Stomach (tissue), 9 donors: Measurements from ENCODE around the gene BFSP1. TPM values are rescaled to one million over a fixed set of nuclear protein-coding genes. Genes with fewer than 3 reads are reported as not detected.

Experiments
- DNase-seq, 2 donors: peaks; one replicate each; pipeline versions ENCODE4 v3.0.0 to v3.0.0-alpha.2; 2013 to 2019
- H3K27ac ChIP-seq, 5 donors: fragments of 200-600 bp in 4 of 5; sonication (generic) in 4 of 5; one replicate each; pipeline ENCODE4 v1.5.1; 2013 to 2019; ENCODE audit warnings: mild to moderate bottlenecking in 1 of 5, moderate library complexity in 1 of 5
- H3K27me3 ChIP-seq, 3 donors: fragments of 200-600 bp; sonication (generic); one replicate each; pipeline ENCODE4 v1.5.1; 2017 to 2019; ENCODE audit warnings: mixed run types in 1 of 3
- H3K36me3 ChIP-seq, 4 donors: fragments of 200-600 bp; sonication (generic); 1 replicate in 3 of 4; 2 replicates in 1 of 4; pipeline ENCODE4 v1.5.1; 2016 to 2019
- H3K4me1 ChIP-seq, 4 donors: fragments of 200-600 bp; sonication (generic); one replicate each; pipeline ENCODE4 v1.5.1; 2016 to 2019
- H3K4me3 ChIP-seq, 4 donors: fragments of 200-600 bp; sonication (generic) in 3 of 4; one replicate each; pipeline ENCODE4 v1.5.1; 2016 to 2019; ENCODE audit warnings: mild to moderate bottlenecking in 1 of 4
- H3K9me3 ChIP-seq, 4 donors: fragments of 200-600 bp; sonication (generic); one replicate each; pipeline ENCODE4 v1.5.1; 2016 to 2019
- CTCF ChIP-seq, 7 experiments: fragments of 450-650 bp in 4 of 7; fragments of 200-600 bp in 3 of 7; sonication (generic) in 3 of 7; IDR thresholded peaks; one replicate each; pipeline ENCODE4 v1.5.1; 2016 to 2019; ENCODE audit warnings: antibody characterized with exemption in 7 of 7, control low read depth in 2 of 7, mild to moderate bottlenecking in 1 of 7
- EP300 ChIP-seq: sonication (generic); formaldehyde crosslinking; IDR thresholded peaks from one replicate; pipeline ENCODE4 v1.6.1; 2017; ENCODE audit warnings: antibody characterized with exemption
- POLR2A ChIP-seq, 4 donors: fragments of 450-650 bp; IDR thresholded peaks; one replicate each; pipeline ENCODE4 v1.6.1; 2016; ENCODE audit warnings: antibody characterized with exemption in 4 of 4, control low read depth in 2 of 4, mild to moderate bottlenecking in 1 of 4, moderate library complexity in 1 of 4
- POLR2AphosphoS5 ChIP-seq, 3 donors: sonication (generic); formaldehyde crosslinking; IDR thresholded peaks; one replicate each; pipeline ENCODE4 v1.6.1; 2016; ENCODE audit warnings: antibody characterized with exemption in 3 of 3
- WGBS, 5 donors: extraction: QIAGEN DNeasy Blood & Tissue Kit in 3 of 5; methylation state at CpG; one replicate each; pipeline versions ENCODE4 v1.1.5 to v1.1.7; 2013 to 2018; 5-methylcytosine and 5-hydroxymethylcytosine counted together
- intact Hi-C: fragments of 100-400 bp; cut with DNase I; formaldehyde crosslinking; loops from one replicate; pipeline ENCODE4 v1.15.1; 2023; ENCODE audit warnings: low total_unique reads
- polyA plus RNA-seq, 3 donors: library from polyadenylated mRNA; stranded (reverse); fragments of 200-250 nt; gene quantifications; one replicate each; pipeline ENCODE4 v1.2.3, GENCODE V29; 2013
- total RNA-seq, 5 donors: library from RNA; depleted of rRNA; stranded (reverse); fragments of >200 nt; gene quantifications; one replicate each; pipeline versions ENCODE4 v1.1.0 to v1.2.3, GENCODE V29; 2014 to 2016
- donor health status: healthy with polysubstance abuse.
- donor health status: Bipolar disorder and iron deficiency.
- donor health status: healthy.

BFSP1 gene
- total and polyA plus RNA-seq, 8 donors = 0.70 to 7.1 (median 1.7) TPM; not detected in 3

GRCh38 chr20:17505636-17506517 lies 25.3 kb downstream of the BFSP1 start:
- TF ChIP-seq EP300 (no peak), CTCF (IDR thresholded peaks at IDR 0.05) (no peak), POLR2AphosphoS5 (IDR thresholded peaks at IDR 0.05) (no peak), POLR2A (IDR thresholded peaks at IDR 0.05) (no peak)
- H3K4me1 ChIP-seq = peaks cover 0 to 20% (median 12%) of the 10 kb centered on the region in 4 donors
- intact Hi-C loops = loop anchor here (10.0 kb wide), 1 partner anchor 499 kb away; no protein-coding TSS in a partner anchor
- H3K36me3 ChIP-seq = no peaks in the 10 kb centered on the region
- H3K4me3 ChIP-seq = peak overlapping the region; percentile 40 to 59 (median 49)
- 73 to 79% (median 75%) methylated on average over 19 of the region's 19 CpGs for WGBS, 5 donors
- peak overlapping the region in 3 of 5 donors; percentile 37 to 59 (median 37) for H3K27ac ChIP-seq
- no peaks in the 10 kb centered on the region for H3K27me3 ChIP-seq
- H3K9me3 ChIP-seq = no peaks in the 10 kb centered on the region
- peak in 1 of 2 donors; percentile 12 for DNase-seq

GRCh38 chr20:17504898-17505635 lies 26.1 kb downstream of the BFSP1 start:
- H3K4me3 ChIP-seq = peak overlapping the region; percentile 40 to 59 (median 49)
- peak overlapping the region in 4 of 5 donors; percentile 37 to 59 (median 44) for H3K27ac ChIP-seq
- no peaks in the 10 kb centered on the region for H3K27me3 ChIP-seq
- TF ChIP-seq EP300 (no peak), CTCF (IDR thresholded peaks at IDR 0.05) (peak in 5 of 7 experiments; percentile 40 to 79 (median 64)), POLR2AphosphoS5 (IDR thresholded peaks at IDR 0.05) (no peak), POLR2A (IDR thresholded peaks at IDR 0.05) (no peak)
- H3K4me1 ChIP-seq = peaks cover 0 to 20% (median 12%) of the 10 kb centered on the region in 4 donors
- DNase-seq = peak; percentile 47 to 81
- no peaks in the 10 kb centered on the region for H3K9me3 ChIP-seq
- no peaks in the 10 kb centered on the region for H3K36me3 ChIP-seq
- intact Hi-C loops = loop anchor here (10.0 kb wide), 1 partner anchor 500 kb away; no protein-coding TSS in a partner anchor
- WGBS, 5 donors = 0 to 1% (median 0%) methylated on average over 27 to 30 of the region's 30 CpGs

- TF ChIP-seq EP300 (no peak), POLR2AphosphoS5 (IDR thresholded peaks at IDR 0.05) (no peak), CTCF (IDR thresholded peaks at IDR 0.05) (no peak), POLR2A (IDR thresholded peaks at IDR 0.05) (no peak)
- Histone ChIP-seq H3K4me3 (peak overlapping the region; percentile 40 to 59 (median 49)), H3K36me3 (no peaks in the 10 kb centered on the region), H3K27ac (peak overlapping the region in 1 of 5 donors; percentile 37), H3K4me1 (peaks cover 0 to 20% (median 12%) of the 10 kb centered on the region in 4 donors), H3K27me3 (no peaks in the 10 kb centered on the region), H3K9me3 (no peaks in the 10 kb centered on the region)
- intact Hi-C loops = loop anchor here (10.0 kb wide), 1 partner anchor 501 kb away; no protein-coding TSS in a partner anchor
- 39 to 44% (median 41%) methylated on average over 23 of the region's 23 CpGs for WGBS, 5 donors
- no peak for DNase-seq
Observed at GRCh38 chr20:17504066-17504897, 26.9 kb downstream of the BFSP1 start.
